GM21390 (cell line): ENCODE data around the gene ZBP1.

Experiments
- ATAC-seq: cut with Tn5 transposase; IDR thresholded peaks from one replicate; pipeline ENCODE4 v1.9.1; 2021; ENCODE audit not compliant: unreplicated experiment

ZBP1 gene

GRCh38 chr20:57561356-57562279 is 58.6 kb downstream of the ZBP1 start:
- ATAC-seq = no peak

GRCh38 chr20:57560554-57561355 is 59.5 kb downstream of the ZBP1 start, which contains the start of gene PCK1:
Gene PCK1, plus strand, starts transcription at chr20:57561110. Its CDS starts 302 bp downstream, at chr20:57561412.
- ATAC-seq = no peak

- ATAC-seq = no peak
Measured at GRCh38 chr20:57559658-57560553, 60.3 kb downstream of the ZBP1 start.

- no peak for ATAC-seq
Measured at GRCh38 chr20:57559289-57559634, 61.0 kb downstream of the ZBP1 start.

- no peak for ATAC-seq
Measured at GRCh38 chr20:57558614-57559288, 61.5 kb downstream of the ZBP1 start.

GRCh38 chr20:57557926-57558613 is 62.2 kb downstream of the ZBP1 start:
- ATAC-seq = no peak

- no peak for ATAC-seq
Measured at GRCh38 chr20:57556980-57557274, 63.3 kb downstream of the ZBP1 start.

- ATAC-seq = no peak
Measured at GRCh38 chr20:57555457-57556184, 64.6 kb downstream of the ZBP1 start.
